Measurements from ENCODE around the gene PLK2. TPM values are rescaled to one million over a fixed set of nuclear protein-coding genes. Genes with fewer than 3 reads are reported as not detected.

The PLK2 gene
- total RNA-seq, 2 donors from 2014 or later = 9.7 to 16.4 TPM

DNA sequence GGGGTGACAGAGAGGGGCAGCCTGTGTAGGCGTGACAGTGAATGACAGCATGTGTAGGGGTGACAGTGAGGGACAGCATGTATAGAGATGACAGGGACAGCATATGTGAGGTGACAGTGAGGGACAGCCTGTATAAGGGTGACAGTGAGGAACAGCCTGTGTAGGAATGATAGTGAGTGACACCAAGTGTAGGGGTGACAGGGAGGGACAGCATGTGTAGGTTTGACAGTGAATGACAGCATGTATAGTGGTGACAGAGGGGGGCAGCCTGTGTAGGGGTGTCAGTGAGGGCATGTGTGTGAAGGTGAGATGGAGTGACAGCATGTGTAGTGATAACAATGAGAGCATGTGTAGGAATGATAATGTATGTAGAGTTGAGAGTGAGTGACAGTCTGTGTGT is 22.6 kb upstream of the PLK2 start:
- H3K27ac ChIP-seq (ENCODE audit: low read depth, low read length) = no peak overlapping the region
- H3K9ac ChIP-seq (ENCODE audit: extremely low read depth, low read length, poor library complexity, severe bottlenecking) = no peak overlapping the region
- Mint-ChIP-seq H3K27me3 (ENCODE audit: insufficient read depth) (no peaks in the 10 kb centered on the region), H3K9me3 (no peaks in the 10 kb centered on the region), H3K4me3 (no peak overlapping the region), H3K4me1 (peaks cover 5% of the 10 kb centered on the region), H3K36me3 (ENCODE audit: low read depth) (no peaks in the 10 kb centered on the region), H3K27ac (no peak overlapping the region)
- TF ChIP-seq, protein P1, sequence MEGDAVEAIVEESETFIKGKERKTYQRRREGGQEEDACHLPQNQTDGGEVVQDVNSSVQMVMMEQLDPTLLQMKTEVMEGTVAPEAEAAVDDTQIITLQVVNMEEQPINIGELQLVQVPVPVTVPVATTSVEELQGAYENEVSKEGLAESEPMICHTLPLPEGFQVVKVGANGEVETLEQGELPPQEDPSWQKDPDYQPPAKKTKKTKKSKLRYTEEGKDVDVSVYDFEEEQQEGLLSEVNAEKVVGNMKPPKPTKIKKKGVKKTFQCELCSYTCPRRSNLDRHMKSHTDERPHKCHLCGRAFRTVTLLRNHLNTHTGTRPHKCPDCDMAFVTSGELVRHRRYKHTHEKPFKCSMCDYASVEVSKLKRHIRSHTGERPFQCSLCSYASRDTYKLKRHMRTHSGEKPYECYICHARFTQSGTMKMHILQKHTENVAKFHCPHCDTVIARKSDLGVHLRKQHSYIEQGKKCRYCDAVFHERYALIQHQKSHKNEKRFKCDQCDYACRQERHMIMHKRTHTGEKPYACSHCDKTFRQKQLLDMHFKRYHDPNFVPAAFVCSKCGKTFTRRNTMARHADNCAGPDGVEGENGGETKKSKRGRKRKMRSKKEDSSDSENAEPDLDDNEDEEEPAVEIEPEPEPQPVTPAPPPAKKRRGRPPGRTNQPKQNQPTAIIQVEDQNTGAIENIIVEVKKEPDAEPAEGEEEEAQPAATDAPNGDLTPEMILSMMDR (conservative IDR thresholded peaks at IDR 0.05) = no peak
- DNase-seq = no peak
- no peaks in the 10 kb centered on the region for H3K9me3 ChIP-seq (ENCODE audit: control insufficient read depth, low read length)
- no peaks in the 10 kb centered on the region for H3K27me3 ChIP-seq (ENCODE audit: control insufficient read depth, insufficient read depth, low read length, poor library complexity, severe bottlenecking)
- H3K36me3 ChIP-seq (ENCODE audit: control insufficient read depth, insufficient read depth, low read length) = no peaks in the 10 kb centered on the region
- H3K4me3 ChIP-seq (ENCODE audit: low read length) = no peak overlapping the region
- H3K4me1 ChIP-seq (ENCODE audit: control insufficient read depth, insufficient read depth, low read length) = no peaks in the 10 kb centered on the region
- 93 to 100% methylated on average over 1 of the region's 1 CpG for WGBS, 2 experiments (ENCODE audit: insufficient coverage in 1 of 2, insufficient read length in 1 of 2)

DNA sequence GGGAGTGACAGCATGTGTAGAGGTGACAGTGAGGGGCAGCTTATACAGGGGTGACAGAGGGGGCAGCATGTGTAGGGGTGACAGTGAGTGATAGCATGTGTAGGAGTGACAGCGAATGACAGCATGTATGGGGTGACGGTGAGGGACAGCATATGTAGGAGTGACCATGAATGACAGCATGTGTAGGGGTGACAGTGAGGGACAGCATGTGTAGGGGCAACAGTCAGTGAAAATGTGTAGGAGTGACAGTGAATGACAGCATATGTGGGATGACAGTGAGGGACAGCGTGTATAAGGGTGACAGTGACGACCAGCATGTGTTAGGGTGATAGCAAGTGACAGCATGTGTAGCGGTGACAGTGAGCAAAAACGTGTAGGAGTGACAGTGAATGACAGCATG is 21.9 kb upstream of the PLK2 start:
- H3K9ac ChIP-seq (ENCODE audit: extremely low read depth, low read length, poor library complexity, severe bottlenecking) = no peak overlapping the region
- peaks cover 5% of the 10 kb centered on the region for H3K4me1 Mint-ChIP-seq
- H3K9me3 ChIP-seq (ENCODE audit: control insufficient read depth, low read length) = no peaks in the 10 kb centered on the region
- H3K36me3 Mint-ChIP-seq (ENCODE audit: low read depth) = no peaks in the 10 kb centered on the region
- no peaks in the 10 kb centered on the region for H3K27me3 Mint-ChIP-seq (ENCODE audit: insufficient read depth)
- no peaks in the 10 kb centered on the region for H3K27me3 ChIP-seq (ENCODE audit: control insufficient read depth, insufficient read depth, low read length, poor library complexity, severe bottlenecking)
- no peak overlapping the region for H3K4me3 ChIP-seq (ENCODE audit: low read length)
- H3K27ac ChIP-seq (ENCODE audit: low read depth, low read length) = no peak overlapping the region
- no peaks in the 10 kb centered on the region for H3K9me3 Mint-ChIP-seq
- DNase-seq = no peak
- no peak overlapping the region for H3K27ac Mint-ChIP-seq
- no peaks in the 10 kb centered on the region for H3K36me3 ChIP-seq (ENCODE audit: control insufficient read depth, insufficient read depth, low read length)
- WGBS, 2 experiments (ENCODE audit: insufficient coverage in 1 of 2, insufficient read length in 1 of 2) = 88 to 90% methylated on average over 4 to 6 of the region's 6 CpGs
- TF ChIP-seq, protein P1 (conservative IDR thresholded peaks at IDR 0.05) = no peak
- H3K4me3 Mint-ChIP-seq = no peak overlapping the region
- H3K4me1 ChIP-seq (ENCODE audit: control insufficient read depth, insufficient read depth, low read length) = no peaks in the 10 kb centered on the region

DNA sequence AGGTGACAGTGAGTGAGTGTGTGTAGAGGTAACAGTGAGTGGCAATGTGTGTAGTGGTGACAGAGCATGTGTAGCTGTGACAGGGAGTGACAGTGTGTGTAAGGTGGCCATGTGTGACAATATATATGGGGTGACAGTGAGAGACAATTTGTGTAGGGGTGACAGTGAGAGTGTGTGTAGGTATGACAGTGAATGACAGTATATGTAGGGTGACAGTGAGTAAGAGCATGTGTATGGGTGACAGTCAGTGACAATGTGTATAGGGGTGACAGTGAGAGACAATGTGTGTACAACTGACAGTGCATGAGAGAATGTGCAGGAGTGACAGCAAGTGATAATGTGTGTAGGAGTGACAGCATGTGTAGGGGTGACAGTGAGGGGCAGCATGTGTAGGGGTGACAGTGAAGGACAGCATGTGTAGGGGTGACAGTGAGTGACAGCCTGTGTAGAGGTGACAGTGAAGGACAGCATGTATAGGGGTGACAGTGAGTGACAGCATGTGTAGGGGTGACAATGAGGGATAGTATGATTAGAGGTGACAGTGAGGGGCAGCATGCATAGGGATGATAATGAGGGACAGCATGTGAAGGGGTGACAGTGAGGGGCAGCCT is 21.3 kb upstream of the PLK2 start:
- Mint-ChIP-seq H3K36me3 (ENCODE audit: low read depth) (no peaks in the 10 kb centered on the region), H3K4me3 (no peak overlapping the region), H3K27me3 (ENCODE audit: insufficient read depth) (no peaks in the 10 kb centered on the region), H3K4me1 (peaks cover 5% of the 10 kb centered on the region), H3K9me3 (peaks cover 3% of the 10 kb centered on the region), H3K27ac (no peak overlapping the region)
- Histone ChIP-seq H3K4me3 (ENCODE audit: low read length) (no peak overlapping the region), H3K9ac (ENCODE audit: extremely low read depth, low read length, poor library complexity, severe bottlenecking) (no peak overlapping the region), H3K27me3 (ENCODE audit: control insufficient read depth, insufficient read depth, low read length, poor library complexity, severe bottlenecking) (no peaks in the 10 kb centered on the region), H3K4me1 (ENCODE audit: control insufficient read depth, insufficient read depth, low read length) (no peaks in the 10 kb centered on the region), H3K9me3 (ENCODE audit: control insufficient read depth, low read length) (peaks cover 1% of the 10 kb centered on the region), H3K27ac (ENCODE audit: low read depth, low read length) (no peak overlapping the region), H3K36me3 (ENCODE audit: control insufficient read depth, insufficient read depth, low read length) (no peaks in the 10 kb centered on the region)
- TF ChIP-seq, protein P1 (conservative IDR thresholded peaks at IDR 0.05) = no peak
- no peak for DNase-seq
